Spleen (tissue), 11 donors: ENCODE results near the gene DYRK1A. TPM values are rescaled to one million over a fixed set of nuclear protein-coding genes. Genes with fewer than 3 reads are reported as not detected.

ENCODE experiments used
- DNase-seq: peaks from one replicate; pipeline ENCODE4 v3.0.0-alpha.2; 2020
- H3K27ac ChIP-seq, 8 donors: fragments of 200-600 bp; sonication (generic) in 7 of 8; 1 replicate in 4 of 8; 2 replicates in 4 of 8; pipeline versions ENCODE4 v1.5.0 to v1.8.0; 2016 to 2021; ENCODE audit warnings: inconsistent platforms in 4 of 8, mild to moderate bottlenecking in 4 of 8, moderate library complexity in 1 of 8
- H3K27me3 ChIP-seq, 7 donors: fragments of 200-600 bp; sonication (generic) in 6 of 7; replicated peaks in 1 of 7; 1 replicate in 4 of 7; 2 replicates in 3 of 7; pipeline versions ENCODE4 v1.5.0 to v1.8.0; 2016 to 2021; ENCODE audit warnings: inconsistent platforms in 3 of 7, mild to moderate bottlenecking in 1 of 7
- H3K36me3 ChIP-seq, 6 donors: fragments of 200-600 bp; sonication (generic) in 5 of 6; 1 replicate in 4 of 6; 2 replicates in 2 of 6; pipeline versions ENCODE4 v1.5.0 to v1.8.0; 2016 to 2021; ENCODE audit warnings: inconsistent platforms in 2 of 6
- H3K4me1 ChIP-seq, 6 donors: fragments of 200-600 bp; sonication (generic) in 5 of 6; 1 replicate in 3 of 6; 2 replicates in 3 of 6; pipeline versions ENCODE4 v1.5.0 to v1.8.0; 2016 to 2021; ENCODE audit warnings: inconsistent platforms in 3 of 6
- H3K4me3 ChIP-seq, 8 donors: fragments of 200-600 bp; sonication (generic) in 7 of 8; 1 replicate in 4 of 8; 2 replicates in 4 of 8; pipeline versions ENCODE4 v1.5.0 to v1.8.0; 2016 to 2021; ENCODE audit warnings: inconsistent platforms in 4 of 8, mild to moderate bottlenecking in 4 of 8, moderate library complexity in 2 of 8
- H3K9me3 ChIP-seq, 8 donors: fragments of 200-600 bp; sonication (generic) in 7 of 8; 1 replicate in 4 of 8; 2 replicates in 4 of 8; pipeline versions ENCODE4 v1.5.0 to v1.8.0; 2016 to 2021; ENCODE audit warnings: inconsistent platforms in 4 of 8
- POLR2A ChIP-seq, 3 donors: fragments of 450-650 bp; IDR thresholded peaks; one replicate each; pipeline ENCODE4 v1.5.1; 2017; ENCODE audit warnings: antibody characterized with exemption in 3 of 3, mild to moderate bottlenecking in 1 of 3
- POLR2AphosphoS5 ChIP-seq, 3 donors: sonication (generic); formaldehyde crosslinking; IDR thresholded peaks; one replicate each; pipeline ENCODE4 v1.5.1; 2017; ENCODE audit warnings: antibody characterized with exemption in 3 of 3
- whole genome bisulfite sequencing, 5 donors: extraction: QIAGEN DNeasy Blood & Tissue Kit in 3 of 5; methylation state at CpG; one replicate each; pipeline versions ENCODE4 v1.1.5 to v1.1.7; 2013 to 2018; 5-methylcytosine and 5-hydroxymethylcytosine counted together
- intact Hi-C: fragments of 100-400 bp; cut with DNase I; formaldehyde crosslinking; loops from one replicate; pipeline ENCODE4 v1.15.0; 2023; ENCODE audit warnings: low total_unique reads
- polyA plus RNA-seq, 3 donors: library from polyadenylated mRNA; stranded (reverse); fragments of 200-250 nt; gene quantifications; one replicate each; pipeline ENCODE4 v1.2.1, GENCODE V29; 2013
- total RNA-seq, 7 donors: library from RNA; depleted of rRNA in 3 of 7; stranded (reverse); fragments of >200 nt in 3 of 7; fragmentation: NEBNext Ultra II Directional in 4 of 7; extraction: Animal tissue kit (Norgen Biotek cat#: 25700) in 4 of 7; gene quantifications; one replicate each; pipeline versions ENCODE4 v1.1.0 to v1.2.1, GENCODE V29; 2016 to 2021
- TF ChIP-seq, protein P1 (sequence below), 11 experiments: fragments of 200-600 bp in 7 of 11; fragments of 450-650 bp in 4 of 11; sonication (generic) in 4 of 11; IDR thresholded peaks in 8 of 11; conservative IDR thresholded peaks in 3 of 11; 1 replicate in 7 of 11; 2 replicates in 4 of 11; pipeline versions ENCODE4 v1.4.0 to v1.8.0; 2016 to 2021; ENCODE audit warnings: antibody characterized with exemption in 11 of 11, inconsistent platforms in 4 of 11, mild to moderate bottlenecking in 1 of 11
- donor health status: healthy with polysubstance abuse.
- donor health status: DM: no; HTN: no; CAD: no; lungs with moderate emphysema.
- donor health status: DM: no; HTN: no; CAD: no.
- donor health status: Bipolar disorder and iron deficiency.
- donor health status: healthy.
- donor health status: DM: no; HTN: no; CAD: no.
- donor health status: DM: yes; HTN: yes; CAD: no.

Gene DYRK1A
- total and polyA plus RNA-seq, 10 donors = 21.9 to 115 (median 95.1) TPM

DNA sequence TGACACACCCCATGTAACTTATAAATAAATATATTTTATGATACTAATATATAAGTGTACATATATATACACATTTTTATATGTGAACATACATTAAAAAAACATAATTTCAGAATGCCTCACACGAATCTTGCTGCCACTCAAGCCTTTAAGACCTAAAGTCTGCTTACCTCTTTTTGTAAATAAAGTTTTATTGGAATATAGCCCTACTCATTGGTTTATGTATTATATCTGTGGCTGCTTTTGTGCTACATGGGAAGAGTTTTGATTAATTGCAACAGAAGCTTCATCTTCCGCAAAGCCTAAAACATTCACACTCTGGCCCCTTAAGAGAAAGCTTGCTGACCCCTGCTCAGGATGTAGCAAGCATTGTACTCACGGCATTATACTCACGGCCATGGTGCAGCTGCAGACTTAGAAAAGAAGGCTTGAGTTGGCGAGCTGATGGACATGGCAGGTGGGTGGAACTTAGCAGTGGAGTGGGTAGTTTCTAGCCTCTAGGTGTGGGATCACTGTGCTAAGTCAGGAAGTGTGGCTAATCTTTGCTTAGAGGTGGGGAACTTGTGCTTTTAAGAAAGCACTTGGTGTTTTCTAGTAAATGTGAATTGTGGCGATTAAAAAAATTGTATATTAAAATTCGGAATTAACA, 80.8 kb downstream of the DYRK1A start:
- no peaks in the 10 kb centered on the region for H3K27me3 ChIP-seq
- H3K4me3 ChIP-seq = no peak overlapping the region
- H3K27ac ChIP-seq = peak overlapping the region in 2 of 8 donors; percentile 30 to 55
- DNase-seq = no peak
- peaks cover 17 to 98% (median 93%) of the 10 kb centered on the region in 6 donors for H3K4me1 ChIP-seq
- WGBS, 5 donors = 58 to 75% (median 68%) methylated on average over 7 of the region's 7 CpGs
- H3K9me3 ChIP-seq = no peaks in the 10 kb centered on the region
- H3K36me3 ChIP-seq = peaks cover 0 to 26% (median 0%) of the 10 kb centered on the region in 6 donors
- TF ChIP-seq, protein P1, sequence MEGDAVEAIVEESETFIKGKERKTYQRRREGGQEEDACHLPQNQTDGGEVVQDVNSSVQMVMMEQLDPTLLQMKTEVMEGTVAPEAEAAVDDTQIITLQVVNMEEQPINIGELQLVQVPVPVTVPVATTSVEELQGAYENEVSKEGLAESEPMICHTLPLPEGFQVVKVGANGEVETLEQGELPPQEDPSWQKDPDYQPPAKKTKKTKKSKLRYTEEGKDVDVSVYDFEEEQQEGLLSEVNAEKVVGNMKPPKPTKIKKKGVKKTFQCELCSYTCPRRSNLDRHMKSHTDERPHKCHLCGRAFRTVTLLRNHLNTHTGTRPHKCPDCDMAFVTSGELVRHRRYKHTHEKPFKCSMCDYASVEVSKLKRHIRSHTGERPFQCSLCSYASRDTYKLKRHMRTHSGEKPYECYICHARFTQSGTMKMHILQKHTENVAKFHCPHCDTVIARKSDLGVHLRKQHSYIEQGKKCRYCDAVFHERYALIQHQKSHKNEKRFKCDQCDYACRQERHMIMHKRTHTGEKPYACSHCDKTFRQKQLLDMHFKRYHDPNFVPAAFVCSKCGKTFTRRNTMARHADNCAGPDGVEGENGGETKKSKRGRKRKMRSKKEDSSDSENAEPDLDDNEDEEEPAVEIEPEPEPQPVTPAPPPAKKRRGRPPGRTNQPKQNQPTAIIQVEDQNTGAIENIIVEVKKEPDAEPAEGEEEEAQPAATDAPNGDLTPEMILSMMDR (IDR thresholded peaks at IDR 0.05 in 8 of 11, conservative IDR thresholded peaks at IDR 0.05 in 3 of 11) = no peak
- TF ChIP-seq POLR2A (IDR thresholded peaks at IDR 0.05) (no peak), POLR2AphosphoS5 (IDR thresholded peaks at IDR 0.05) (peak in 1 of 3 donors; percentile 14)
- intact Hi-C loops = no loop called here

DNA sequence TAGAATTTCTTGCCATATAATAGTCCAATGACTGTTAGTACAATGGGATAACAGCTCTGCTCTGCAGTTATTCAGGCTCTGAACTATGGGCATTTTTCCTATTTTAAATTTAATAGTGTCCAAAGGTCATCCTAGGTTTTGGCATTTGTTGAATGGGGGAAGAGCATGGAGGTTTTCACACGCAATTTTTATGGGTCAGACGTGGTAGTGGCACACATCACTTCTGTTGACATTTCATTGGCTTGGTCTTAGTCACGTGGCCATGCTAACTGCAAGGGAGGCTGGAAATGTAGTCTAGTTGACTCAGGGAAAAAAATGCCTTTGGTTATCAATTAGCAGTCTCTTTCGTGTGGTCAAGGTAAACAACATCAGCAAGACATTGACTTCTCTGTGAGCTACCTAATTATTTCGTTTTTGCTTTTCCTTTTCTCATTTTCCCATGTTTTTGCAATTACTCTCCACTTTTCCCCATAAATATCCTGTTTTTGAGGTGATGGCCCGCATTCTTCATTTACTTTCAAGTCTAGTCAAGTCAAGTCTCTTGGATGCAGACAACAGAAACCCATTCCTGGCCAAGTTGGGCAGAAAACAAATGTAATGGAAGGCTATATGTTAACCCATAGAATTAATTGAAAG, 82.8 kb downstream of the DYRK1A start:
- TF ChIP-seq POLR2AphosphoS5 (IDR thresholded peaks at IDR 0.05) = no peak
- TF ChIP-seq, protein P1 (IDR thresholded peaks at IDR 0.05 in 8 of 11, conservative IDR thresholded peaks at IDR 0.05 in 3 of 11) = no peak
- TF ChIP-seq POLR2A (IDR thresholded peaks at IDR 0.05) = no peak
- no peak for DNase-seq
- H3K4me3 ChIP-seq = no peak overlapping the region
- peaks cover 0 to 15% (median 0%) of the 10 kb centered on the region in 6 donors for H3K36me3 ChIP-seq
- WGBS, 5 donors = 85 to 92% (median 90%) methylated on average over 6 of the region's 6 CpGs
- no peaks in the 10 kb centered on the region for H3K27me3 ChIP-seq
- H3K9me3 ChIP-seq = no peaks in the 10 kb centered on the region
- intact Hi-C loops = no loop called here
- H3K4me1 ChIP-seq = peaks cover 21 to 98% (median 86%) of the 10 kb centered on the region in 6 donors
- no peak overlapping the region for H3K27ac ChIP-seq

GRCh38 chr21:37450445-37450941, 83.9 kb downstream of the DYRK1A start:
- 78 to 90% (median 83%) methylated on average over 4 of the region's 4 CpGs for WGBS, 5 donors
- peaks cover 20 to 98% (median 84%) of the 10 kb centered on the region in 6 donors for H3K4me1 ChIP-seq
- no peaks in the 10 kb centered on the region for H3K27me3 ChIP-seq
- no peak overlapping the region for H3K4me3 ChIP-seq
- peak overlapping the region in 1 of 8 donors; percentile 2 for H3K27ac ChIP-seq
- no peaks in the 10 kb centered on the region for H3K9me3 ChIP-seq
- H3K36me3 ChIP-seq = peaks cover 0 to 15% (median 0%) of the 10 kb centered on the region in 6 donors
- TF ChIP-seq POLR2AphosphoS5 (IDR thresholded peaks at IDR 0.05) (no peak), POLR2A (IDR thresholded peaks at IDR 0.05) (no peak)
- TF ChIP-seq, protein P1 (IDR thresholded peaks at IDR 0.05 in 8 of 11, conservative IDR thresholded peaks at IDR 0.05 in 3 of 11) = no peak
- no peak for DNase-seq
- intact Hi-C loops = no loop called here

DNA sequence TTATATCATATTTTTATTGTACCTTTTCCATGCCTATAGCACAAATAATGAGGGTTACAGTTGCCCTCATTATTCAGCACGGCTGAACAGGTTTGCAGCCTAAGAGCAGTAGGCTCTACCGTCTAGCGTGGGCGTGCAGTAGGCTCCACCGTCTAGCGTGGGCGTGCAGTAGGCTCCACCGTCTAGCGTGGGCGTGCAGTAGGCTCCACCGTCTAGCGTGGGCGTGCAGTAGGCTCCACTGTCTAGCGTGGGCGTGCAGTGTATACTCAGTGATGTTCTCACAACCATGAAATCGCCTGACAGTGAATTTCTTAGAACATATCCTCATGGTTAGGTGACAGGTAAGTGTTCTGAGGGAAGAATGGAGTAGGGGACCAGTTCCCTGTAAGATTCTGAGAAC, 84.9 kb downstream of the DYRK1A start:
- intact Hi-C loops = no loop called here
- Histone ChIP-seq H3K27me3 (no peaks in the 10 kb centered on the region), H3K27ac (no peak overlapping the region), H3K4me1 (peaks cover 22 to 98% (median 84%) of the 10 kb centered on the region in 6 donors), H3K4me3 (no peak overlapping the region), H3K9me3 (no peaks in the 10 kb centered on the region), H3K36me3 (peaks cover 0 to 20% (median 0%) of the 10 kb centered on the region in 6 donors)
- no peak for DNase-seq
- 89 to 95% (median 93%) methylated on average over 16 of the region's 16 CpGs for WGBS, 5 donors
- TF ChIP-seq POLR2AphosphoS5 (IDR thresholded peaks at IDR 0.05) (peak in 1 of 3 donors; percentile 16), POLR2A (IDR thresholded peaks at IDR 0.05) (no peak)
